Measurements from ENCODE around the gene MYO1D.
A peak's percentile ranks its signal among the peaks of the same experiment; 100 is the strongest.
"Not testable (repeated sequence)": the region's sequence is repeated elsewhere in the genome, so short reads cannot be mapped to it uniquely, and the experiment has no call there.

Gene MYO1D

DNA sequence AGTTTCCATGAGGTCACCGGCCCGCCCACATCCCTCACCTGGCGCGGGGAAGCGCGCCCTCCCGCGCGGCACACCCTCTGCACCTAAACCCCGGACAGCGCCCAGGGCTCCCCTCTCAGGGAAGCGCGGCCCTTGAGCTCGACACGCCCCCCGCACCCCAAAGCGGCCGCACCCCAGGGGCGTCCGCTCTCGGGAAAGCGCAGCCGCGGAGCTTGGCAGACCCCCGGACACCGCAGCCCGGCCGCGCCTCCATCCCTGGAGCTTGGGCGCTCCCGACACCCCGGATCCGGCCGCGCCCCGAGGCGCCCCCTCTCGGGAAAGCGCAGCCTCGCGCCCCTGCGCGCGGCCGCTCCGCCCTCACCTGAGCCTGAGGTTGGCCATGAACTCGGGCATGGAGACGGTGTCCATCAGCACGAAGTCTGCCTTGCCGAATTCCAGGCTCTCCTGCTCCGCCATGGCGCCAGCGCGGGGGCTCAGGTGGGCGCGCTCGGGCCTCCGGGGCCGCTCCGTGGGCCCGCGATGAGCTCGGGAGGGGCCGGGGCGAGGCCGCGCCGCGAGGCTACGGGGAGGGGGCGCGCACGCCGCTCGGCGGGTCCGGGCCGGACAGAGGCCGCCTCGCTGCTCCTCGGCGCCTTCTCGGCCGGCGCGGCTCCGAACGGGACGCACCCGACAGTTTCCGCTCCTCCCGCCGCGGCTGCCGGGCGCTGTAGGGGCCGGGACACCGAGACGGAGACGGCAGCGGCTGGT is at the start of gene MYO1D:
MYO1D (minus strand) TSS at position 708 of the 747 bp plus-strand sequence; CDS start at position 456, 252 bp downstream.
- TF ChIP-seq, protein P1, sequence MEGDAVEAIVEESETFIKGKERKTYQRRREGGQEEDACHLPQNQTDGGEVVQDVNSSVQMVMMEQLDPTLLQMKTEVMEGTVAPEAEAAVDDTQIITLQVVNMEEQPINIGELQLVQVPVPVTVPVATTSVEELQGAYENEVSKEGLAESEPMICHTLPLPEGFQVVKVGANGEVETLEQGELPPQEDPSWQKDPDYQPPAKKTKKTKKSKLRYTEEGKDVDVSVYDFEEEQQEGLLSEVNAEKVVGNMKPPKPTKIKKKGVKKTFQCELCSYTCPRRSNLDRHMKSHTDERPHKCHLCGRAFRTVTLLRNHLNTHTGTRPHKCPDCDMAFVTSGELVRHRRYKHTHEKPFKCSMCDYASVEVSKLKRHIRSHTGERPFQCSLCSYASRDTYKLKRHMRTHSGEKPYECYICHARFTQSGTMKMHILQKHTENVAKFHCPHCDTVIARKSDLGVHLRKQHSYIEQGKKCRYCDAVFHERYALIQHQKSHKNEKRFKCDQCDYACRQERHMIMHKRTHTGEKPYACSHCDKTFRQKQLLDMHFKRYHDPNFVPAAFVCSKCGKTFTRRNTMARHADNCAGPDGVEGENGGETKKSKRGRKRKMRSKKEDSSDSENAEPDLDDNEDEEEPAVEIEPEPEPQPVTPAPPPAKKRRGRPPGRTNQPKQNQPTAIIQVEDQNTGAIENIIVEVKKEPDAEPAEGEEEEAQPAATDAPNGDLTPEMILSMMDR (IDR thresholded peaks at IDR 0.05; ENCODE audit: low read depth, low read length, missing control alignments): peak; percentile 66
- peak within 1 kb of the TSS; percentile 66 for H3K4me3 ChIP-seq (replicated peaks; ENCODE audit: low read depth, low read length)
- DNase-seq (ENCODE audit: extremely low read depth, low read depth): no peak

DNA sequence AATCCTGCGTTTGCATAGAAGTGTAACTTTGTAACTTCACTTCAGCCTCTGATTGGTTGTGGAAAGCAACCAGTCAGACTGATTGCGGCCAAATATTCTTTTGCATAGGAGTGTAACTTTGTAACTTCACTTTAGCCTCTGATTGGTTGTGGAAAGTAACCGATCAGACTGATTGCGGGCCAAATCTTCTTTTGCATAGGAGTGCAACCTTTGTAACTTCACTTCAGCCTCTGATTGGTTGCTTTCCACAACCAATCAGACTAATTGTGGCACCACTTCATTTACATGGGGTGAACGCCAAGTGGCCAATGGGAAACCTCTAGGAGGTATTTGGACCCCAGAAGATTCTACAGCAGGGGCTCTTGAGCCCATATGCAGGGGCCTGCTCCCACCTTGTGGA is 49.3 kb upstream of the MYO1D start:
- H3K4me3 ChIP-seq (replicated peaks; ENCODE audit: low read depth, low read length): no peak overlapping the region
- no peak for DNase-seq (ENCODE audit: extremely low read depth, low read depth)
- TF ChIP-seq, protein P1 (IDR thresholded peaks at IDR 0.05; ENCODE audit: low read depth, low read length, missing control alignments): no peak

DNA sequence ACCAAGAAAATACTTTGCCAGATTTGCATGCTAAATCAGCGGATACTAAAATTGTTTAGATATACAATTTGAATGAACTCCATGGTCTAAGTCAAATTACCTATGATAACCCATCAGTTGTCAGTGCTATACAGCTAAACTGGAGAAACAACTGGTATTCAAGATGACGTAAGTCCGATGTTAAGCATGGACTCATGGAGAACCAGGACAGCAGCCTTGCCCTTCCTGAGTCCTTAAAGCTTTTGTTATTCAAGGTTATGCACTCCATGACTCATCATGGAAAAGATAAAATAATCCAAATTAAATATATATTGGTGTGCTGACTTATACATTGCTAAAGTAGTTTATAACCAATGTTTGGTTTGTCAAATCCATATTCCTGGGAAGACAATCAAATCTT is 47.0 kb upstream of the MYO1D start:
- H3K4me3 ChIP-seq (replicated peaks; ENCODE audit: low read depth, low read length); DNase-seq (ENCODE audit: extremely low read depth, low read depth): not testable (repeated sequence)

GRCh38 chr17:32921017-32921416 is 44.1 kb upstream of the MYO1D start:
- DNase-seq (ENCODE audit: extremely low read depth, low read depth): no peak
- TF ChIP-seq, protein P1 (IDR thresholded peaks at IDR 0.05; ENCODE audit: low read depth, low read length, missing control alignments): no peak
- no peak overlapping the region for H3K4me3 ChIP-seq (replicated peaks; ENCODE audit: low read depth, low read length)

DNA sequence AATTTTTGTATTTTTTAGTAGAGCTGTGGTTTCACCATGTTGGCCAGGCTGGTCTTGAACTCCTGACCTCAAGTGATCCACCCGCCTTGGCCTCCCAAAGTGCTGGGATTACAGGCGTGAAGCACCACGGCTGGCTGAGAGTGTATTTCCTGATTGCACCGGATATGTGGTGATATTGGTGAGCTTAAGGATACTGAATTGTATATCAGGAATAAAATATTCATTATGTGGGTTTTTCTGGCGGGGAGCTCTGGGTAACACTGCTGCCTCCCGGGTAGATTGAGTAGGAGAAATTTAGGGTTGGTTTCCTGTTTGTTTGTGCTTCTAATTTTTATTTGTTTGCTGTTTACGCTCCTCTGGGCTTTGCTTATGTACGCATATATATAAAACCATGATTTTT is 43.4 kb upstream of the MYO1D start:
- TF ChIP-seq, protein P1 (IDR thresholded peaks at IDR 0.05; ENCODE audit: low read depth, low read length, missing control alignments): no peak
- no peak overlapping the region for H3K4me3 ChIP-seq (replicated peaks; ENCODE audit: low read depth, low read length)
- DNase-seq (ENCODE audit: extremely low read depth, low read depth): no peak

GRCh38 chr17:32919876-32920275 is 43.0 kb upstream of the MYO1D start:
- DNase-seq (ENCODE audit: extremely low read depth, low read depth); H3K4me3 ChIP-seq (replicated peaks; ENCODE audit: low read depth, low read length): not testable (repeated sequence)

- TF ChIP-seq, protein P1 (IDR thresholded peaks at IDR 0.05; ENCODE audit: low read depth, low read length, missing control alignments): no peak
- DNase-seq (ENCODE audit: extremely low read depth, low read depth): no peak
- no peak overlapping the region for H3K4me3 ChIP-seq (replicated peaks; ENCODE audit: low read depth, low read length)
Observed at GRCh38 chr17:32917842-32918241, 40.9 kb upstream of the MYO1D start.

DNA sequence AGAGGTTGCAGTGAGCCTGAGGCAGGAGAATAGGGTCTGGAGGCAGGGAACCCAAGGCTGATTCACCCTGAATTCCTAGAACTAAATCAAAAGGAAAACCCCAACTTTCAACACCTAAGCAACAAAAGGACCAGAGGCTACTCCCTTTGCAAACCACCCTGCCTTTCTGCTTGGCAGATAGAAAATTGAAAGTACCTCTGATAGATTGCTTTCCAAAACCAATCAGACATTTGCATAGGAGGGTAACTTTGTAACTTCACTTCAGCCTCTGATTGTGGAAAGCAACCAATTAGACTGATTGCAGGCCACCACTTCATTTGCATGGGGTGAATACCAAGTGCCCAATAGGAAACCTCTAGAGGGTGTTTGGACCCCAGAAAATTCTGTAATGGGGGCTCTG is 40.2 kb upstream of the MYO1D start:
- H3K4me3 ChIP-seq (replicated peaks; ENCODE audit: low read depth, low read length): no peak overlapping the region
- TF ChIP-seq, protein P1 (IDR thresholded peaks at IDR 0.05; ENCODE audit: low read depth, low read length, missing control alignments): no peak
- DNase-seq (ENCODE audit: extremely low read depth, low read depth): no peak
